ENCODE measurements around the gene DENND5B.
A peak's percentile ranks its signal among the peaks of the same experiment; 100 is the strongest.
"Not testable (repeated sequence)": the region's sequence is repeated elsewhere in the genome, so short reads cannot be mapped to it uniquely, and the experiment has no call there.

The DENND5B gene

DNA sequence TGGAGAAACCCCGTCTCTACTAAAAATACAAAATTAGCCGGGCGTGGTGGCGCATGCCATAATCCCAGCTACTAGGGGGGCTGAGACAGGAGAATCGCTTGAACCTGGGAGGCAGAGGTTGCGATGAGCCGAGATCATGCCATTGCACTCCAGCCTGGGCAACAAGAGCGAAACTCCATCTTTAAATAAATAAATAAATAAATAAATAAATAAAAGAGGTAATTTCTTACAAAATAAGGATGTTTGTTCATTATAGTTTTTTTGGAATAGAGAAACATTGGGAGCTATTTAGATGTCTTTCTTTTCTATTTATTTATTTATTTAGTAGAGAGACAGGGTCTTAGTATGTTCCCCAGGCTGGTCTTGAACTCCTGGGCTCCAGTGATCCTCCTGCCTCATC, 213.7 kb downstream of the DENND5B start:
- not testable (repeated sequence) for DNase-seq (ENCODE audit: low spot score)

DNA sequence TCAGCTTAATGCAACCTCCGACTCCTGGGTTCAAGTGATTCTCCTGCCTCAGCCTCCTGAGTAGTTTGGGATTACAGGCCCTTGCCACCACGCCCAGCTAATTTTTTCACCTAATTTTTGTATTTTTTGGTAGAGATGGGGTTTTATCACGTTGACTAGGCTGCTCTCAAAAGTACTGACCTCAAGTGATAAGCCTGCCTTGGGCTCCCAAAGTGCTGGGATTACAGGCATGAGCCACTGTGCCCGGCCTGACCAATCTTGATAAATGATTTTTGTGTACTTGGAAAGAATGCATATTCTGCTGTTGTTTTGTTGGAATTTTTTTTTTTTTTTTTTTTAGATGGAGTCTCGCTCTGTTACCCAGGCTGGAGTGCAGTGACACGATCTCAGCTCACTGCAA, 215.5 kb downstream of the DENND5B start:
- DNase-seq (ENCODE audit: low spot score), result not testable (repeated sequence)

DNA sequence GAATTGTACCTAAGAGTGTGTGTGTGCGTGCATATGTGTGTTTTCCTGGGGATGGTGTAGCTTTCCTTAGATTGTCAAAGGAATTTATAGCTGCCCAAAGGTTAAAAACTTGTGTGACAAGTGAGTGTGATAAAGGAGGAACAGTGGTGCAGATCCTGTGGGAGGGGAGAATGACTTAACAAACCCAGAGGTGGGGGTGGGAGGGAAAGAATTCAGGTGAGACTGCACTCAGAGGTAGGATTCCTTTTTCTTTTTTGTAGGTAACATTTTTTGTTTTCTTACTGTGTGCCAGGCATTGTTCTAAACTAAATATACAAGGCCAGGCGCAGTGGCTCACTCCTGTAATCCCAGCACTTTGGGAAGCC, 219.7 kb downstream of the DENND5B start:
- no peak for DNase-seq (ENCODE audit: low spot score)

DNA sequence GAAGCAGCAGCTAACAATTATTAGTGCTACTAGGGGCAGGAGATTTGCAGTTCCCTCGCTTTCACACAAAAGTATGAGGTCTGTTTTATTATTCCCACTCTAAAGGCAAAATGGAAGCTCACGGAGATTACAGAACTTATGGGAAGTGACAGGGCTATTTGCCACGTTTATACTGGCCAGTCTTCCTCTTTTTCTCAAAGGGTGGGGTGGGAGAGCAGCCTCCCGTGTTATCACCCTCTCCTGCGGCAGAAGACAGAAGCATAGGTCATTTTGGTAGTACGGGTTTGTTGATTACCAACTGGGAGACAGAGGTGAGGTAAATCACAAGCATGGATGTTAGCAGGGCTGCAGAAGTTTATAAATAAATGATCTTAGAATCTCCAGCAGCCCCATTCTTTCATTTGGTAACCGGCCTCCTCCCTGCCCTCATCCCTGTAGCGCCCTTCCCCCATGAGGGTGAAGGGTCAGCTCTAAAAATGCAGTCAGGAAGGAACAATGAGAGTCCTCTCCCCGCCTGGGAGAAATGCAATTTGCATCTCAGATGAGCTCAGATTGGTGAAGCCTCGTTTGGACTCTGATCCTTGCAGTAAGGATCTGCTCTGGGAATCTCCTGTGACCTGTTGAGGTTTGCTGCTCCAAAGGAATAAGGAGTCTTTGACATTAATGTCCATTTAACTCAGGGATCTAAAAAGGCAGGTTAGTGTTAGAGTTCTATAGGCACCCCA, 220.2 kb downstream of the DENND5B start:
- DNase-seq (ENCODE audit: low spot score), result no peak

DNA sequence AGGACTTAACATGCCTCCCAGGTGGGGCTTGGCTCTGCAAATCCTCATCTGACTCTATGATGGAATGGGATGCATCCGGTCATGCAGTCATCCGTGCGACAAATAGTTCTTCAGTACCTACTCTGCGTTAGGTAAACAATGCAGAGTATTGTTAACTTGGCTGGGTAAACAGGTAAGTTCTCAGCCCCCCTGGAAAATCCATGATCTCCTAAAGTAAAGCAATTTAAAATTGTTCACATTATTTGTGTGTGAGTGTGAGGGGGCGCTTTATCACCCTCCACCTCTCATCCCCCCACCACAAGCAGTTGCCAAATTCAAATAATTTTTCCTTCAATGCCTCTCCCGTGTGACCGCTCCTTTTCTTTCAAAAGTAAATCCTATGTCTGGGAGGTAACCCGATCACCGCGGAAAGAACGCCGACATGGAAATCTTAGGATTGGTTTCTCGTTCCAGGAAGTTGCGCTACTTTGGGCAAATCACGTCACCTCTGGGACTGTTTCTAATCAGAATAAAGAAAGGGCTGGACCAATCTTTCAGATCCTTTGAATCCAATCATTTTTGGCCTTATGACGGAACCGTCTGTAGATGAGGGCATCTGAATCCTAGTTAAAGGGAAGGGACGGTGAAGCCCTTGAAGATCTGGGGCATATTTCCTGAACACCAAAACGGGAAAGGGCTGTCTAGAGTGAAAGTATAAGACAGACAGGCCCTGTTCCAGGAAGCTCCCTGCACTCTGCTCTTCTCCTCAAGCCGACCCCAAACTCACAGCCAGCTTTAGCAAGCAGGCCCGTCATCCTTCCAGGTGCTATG, 221.0 kb downstream of the DENND5B start:
- DNase-seq (ENCODE audit: low spot score), result no peak

DNA sequence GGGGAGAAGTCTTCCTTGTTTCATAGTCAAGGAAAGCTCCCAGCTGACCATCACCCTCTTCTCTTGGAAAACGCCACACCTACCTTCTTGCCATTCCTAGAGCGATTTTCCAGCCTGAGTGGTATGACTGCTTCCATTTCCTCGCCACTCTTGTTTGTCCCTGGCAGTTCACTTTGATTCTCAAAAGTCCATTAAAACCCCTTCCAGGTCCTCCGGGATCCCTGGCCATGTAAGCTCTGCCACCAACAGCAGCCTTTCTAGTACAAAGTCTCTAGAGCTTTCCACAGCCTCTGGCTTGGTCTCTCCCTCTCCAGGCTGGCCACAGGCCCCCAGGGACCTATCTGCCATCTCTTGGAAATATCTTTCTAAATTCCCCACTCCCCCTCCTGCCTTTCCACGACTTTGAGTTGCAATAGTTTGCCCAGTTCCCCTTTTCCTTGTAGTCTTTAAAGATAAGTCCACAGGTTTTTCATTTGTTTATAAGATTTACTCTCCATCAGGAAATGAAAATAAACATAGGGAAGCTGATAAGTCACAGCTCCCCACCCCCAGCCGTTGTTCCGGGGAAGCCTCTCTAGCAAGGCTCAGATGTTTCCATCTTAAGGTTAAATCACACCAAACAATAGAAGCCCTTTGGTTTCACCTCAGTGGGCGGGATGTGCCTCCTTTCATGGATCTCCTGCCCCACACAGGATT, 222.1 kb downstream of the DENND5B start:
- DNase-seq (ENCODE audit: low spot score), result no peak

DNA sequence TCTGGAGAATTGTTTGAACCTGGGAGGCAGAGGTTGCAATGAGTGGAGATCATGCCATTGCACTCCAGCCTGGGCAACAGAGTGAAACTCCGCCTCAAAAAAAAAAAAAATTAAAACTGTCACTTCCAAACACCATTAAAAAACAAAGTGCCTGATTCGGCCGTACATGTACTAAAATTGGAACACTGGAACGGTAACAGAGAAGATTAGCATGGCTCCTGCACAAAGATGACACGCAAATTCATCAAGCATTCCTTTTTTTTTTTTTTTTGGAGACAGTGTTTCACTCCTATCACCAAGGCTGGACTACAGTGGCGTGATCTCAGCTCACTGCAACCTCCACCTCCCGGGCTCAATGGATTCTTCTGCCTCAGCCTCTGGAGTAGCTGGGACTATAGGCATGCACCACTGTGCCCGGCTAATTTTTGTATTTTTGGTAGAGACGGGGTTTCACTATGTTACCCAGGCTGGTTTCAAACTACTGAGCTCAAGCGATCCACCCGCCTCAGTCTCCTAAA, 224.8 kb downstream of the DENND5B start:
- DNase-seq (ENCODE audit: low spot score), result no peak

DNA sequence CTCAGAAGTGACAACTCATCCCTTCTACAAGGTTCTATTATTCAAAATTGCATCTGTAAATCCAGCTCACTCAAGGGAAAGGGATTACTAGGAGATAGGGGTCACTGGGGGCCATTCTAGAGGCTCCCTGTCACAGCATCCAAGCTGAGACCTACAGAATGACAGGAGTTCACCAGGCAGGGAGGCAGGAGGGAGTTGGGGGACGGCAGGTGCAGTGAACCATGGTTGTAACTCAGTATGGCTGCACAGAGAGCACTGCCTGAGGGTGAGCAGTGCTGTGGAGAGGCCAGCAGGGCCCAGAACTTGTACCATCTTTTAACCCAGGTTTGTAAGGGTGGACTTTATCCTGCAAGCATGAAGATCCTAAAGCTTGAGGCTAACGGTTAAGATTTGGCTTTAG, 227.1 kb downstream of the DENND5B start:
- DNase-seq (ENCODE audit: low spot score), result no peak

DNA sequence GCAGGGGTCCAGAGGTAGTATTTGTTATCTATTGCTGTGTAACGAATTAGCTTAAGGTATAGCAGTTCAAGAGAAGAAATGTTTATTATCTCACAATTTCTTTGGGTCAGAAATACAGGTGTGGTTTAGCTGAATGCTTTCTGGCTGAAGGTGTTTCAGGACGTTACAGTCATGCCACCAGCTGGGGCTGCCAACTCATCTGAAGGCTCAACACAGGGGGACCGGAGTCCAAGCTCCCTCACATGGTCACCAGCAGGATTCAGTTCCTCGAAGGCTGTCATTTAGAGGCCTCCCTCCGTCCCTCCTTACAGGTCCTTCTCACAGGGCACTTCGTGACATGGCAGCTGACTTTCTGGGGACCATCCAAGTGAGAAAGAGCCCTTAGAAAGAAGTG, 227.5 kb downstream of the DENND5B start:
- no peak for DNase-seq (ENCODE audit: low spot score)

DNA sequence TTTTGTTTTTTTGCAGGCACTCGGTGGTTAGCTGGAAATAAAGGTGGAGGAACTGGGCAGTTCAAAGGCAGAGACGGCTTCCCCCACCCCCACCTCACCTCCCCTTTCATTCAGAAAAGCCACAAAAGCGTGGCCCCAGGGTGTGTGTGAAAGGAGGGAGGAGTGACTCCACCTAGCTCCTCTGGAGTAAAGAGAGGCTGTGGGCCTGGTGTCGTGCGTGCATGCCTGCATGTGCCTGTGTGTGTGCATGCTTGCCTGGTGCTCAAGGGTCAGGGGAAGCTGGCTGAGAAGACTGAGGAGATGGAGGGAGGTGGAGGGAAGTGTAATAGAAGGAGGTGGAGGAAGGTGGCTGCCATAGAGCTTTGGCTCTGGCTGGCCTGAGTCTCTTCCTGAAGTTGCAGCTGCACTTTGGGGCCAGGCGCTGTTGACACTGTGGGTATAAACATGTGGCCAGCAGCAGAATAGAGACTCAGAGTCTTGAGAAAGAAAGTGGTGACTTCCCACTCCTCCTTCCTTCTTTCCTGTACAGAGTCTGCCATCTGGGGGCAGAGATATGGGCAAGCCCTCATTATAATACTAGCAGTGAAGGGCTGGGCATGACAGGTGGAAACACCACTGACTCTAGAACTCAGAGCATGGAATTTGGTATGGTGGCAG, 228.0 kb downstream of the DENND5B start:
- DNase-seq (ENCODE audit: low spot score), result peak; percentile 26

DNA sequence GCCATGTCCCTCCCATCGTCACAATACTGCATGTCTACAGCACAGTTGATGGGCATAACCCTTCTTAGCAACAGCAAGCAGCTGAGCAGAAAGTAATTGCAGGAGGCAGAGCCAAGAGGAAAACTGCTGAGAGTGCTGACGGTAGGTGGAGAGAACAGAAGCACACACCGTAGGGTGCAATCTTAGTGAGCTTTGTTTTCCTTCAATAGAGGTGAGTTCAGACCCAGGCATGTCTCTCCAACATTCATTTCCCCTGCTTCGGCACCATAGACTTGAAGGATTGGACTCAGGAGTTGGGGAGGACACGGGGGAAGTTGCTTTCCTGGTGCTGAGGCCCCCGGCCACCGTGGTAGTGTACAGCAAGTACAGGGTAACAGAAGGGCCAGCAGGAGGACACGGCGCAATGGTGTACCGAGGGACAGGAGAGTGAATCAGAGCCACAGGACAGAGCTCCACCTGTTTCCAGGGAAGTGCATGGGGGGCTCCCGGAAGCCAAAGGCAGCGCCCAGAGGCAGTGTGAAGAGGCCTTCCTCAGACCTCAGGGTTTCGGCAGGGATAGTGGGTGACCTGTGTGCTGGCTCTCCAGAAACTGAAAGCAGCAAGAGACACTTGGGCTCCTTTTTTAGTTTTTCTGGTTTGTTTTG, 228.7 kb downstream of the DENND5B start:
- DNase-seq (ENCODE audit: low spot score), result no peak

DNA sequence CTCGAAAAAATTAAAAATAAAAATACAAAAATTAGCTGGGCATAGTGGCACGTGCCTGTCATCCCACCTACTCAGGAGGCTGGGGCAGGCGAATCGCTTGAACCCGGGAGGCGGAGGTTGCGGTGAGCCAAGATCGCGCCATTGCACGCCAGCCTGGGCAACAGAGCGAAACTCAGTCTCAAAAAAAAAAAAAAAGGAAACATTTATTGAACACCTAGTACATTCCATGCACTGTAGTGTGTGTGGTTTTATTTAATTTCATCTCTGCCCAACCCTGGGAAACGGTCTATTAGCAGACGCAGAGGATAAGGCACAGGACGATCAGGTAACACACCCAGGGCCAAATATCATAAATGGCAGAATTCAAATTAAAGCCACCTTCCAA, 229.2 kb downstream of the DENND5B start:
- no peak for DNase-seq (ENCODE audit: low spot score)

DNA sequence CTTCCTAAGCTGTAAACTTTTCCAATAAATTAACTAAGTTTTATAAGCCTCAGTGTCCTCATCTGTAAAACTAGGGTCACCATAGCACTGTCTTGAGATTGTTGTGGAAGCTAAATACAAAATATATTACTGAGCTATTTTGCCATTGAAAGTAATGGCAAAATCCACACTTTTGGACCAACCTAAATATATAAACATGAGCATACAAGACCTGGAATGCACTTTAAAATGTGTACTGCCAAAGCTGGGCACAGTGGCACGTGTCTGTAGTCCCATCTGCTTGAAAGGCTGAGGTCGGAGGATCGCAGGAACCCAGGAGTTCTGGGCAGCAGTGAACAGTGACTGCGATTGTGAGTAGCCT, 235.2 kb downstream of the DENND5B start:
- no peak for DNase-seq (ENCODE audit: low spot score)

DNA sequence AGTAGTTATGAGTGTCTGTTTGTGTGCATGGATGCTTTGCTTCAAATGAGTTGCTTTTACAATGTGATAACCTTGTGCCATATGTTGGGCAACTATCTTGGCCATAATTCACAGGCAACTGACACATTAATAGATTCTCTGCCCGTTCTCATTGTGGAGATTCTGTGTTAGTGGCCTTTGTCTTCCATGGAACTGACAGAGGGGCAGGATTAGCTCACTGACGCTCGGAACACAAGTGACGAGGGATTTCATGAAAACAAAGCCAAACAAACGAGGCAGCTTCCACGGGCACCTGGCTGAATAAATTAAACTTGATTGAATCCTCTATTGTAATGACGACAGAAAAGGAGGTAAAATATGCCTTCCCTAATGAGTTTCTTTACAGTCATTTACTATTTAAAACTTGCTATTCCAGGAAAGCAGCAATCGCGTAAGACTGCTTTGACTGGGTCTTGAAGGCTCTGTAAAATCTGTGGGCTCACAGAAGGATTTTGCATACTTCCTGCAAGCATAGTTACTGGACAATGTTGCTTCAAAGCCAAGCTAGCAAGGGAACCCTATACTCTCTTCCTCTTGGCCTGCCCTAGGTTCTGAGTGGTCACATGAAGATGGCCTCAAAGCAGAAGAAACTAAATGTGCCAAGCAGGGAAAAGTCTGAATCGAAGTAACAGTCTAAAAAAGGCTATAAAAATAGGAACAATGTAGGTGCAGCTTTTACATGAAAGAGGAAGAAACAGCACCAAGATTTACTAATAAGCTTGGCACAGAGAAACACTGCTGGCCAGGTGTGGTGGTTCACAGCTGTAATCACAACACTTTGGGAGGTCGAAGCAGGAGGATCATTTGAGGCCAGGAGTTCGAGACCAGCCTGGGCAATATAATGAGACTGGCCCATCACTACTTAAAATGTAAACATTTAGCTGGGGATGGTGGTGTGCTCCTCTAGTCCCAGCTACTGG, 236.9 kb downstream of the DENND5B start:
- DNase-seq (ENCODE audit: low spot score), result peak; percentile 55

DNA sequence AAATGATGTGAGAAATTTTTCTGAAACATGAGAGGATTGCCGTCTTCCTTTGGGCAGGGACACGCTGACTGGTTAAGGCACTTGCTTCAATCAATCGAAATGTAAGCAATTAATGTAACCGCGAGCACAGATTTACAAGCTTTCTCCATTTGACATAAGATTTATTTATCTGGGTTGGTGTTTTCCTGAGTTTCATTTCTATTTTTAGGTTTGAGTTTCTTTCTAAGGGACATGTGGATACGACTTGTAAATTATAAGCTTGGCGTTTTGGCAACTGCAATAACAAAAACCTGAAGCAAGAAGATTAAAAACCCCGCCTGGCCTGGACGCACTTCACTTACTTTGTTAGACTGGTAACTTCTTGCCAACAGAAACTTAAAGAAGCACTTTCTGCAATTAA, 244.7 kb downstream of the DENND5B start:
- no peak for DNase-seq (ENCODE audit: low spot score)

DNA sequence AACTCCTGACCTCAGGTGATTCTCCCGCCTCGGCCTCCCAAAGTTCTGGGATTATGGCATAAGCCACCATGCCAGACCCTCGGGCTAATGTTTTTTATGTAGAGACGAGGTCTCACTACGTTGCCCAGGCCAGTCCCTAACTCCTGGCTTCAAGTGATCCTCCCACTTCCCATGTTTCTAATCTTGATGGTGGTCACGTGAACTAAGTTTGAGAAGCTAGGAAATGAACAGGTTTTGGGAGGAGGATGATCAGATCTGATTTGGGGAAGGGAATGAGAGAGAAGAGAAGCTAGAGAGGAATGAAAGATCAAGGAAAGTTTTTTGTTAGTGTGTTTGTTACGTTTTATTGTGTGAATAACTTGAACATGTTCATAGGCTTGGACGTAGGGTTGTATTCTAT, 247.8 kb downstream of the DENND5B start:
- no peak for DNase-seq (ENCODE audit: low spot score)

DNA sequence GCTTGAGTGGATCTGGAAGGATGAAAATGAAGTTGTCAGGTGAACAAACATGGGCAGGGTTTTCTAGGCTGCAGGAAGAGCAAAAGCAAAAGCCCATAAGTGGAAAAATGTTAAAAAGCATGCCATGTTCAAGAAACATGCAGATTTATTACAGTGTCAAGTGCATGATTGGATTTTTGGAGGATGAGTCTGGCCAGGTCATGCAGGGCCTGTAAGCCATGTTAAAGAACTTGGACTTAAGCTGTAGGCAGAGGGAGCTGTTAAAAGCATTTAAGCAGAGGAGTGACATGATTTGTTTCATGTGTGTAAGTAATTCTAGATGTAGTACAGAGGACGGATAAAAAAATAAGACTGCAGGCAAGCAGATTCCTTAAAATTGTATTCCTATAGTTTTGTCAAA, 248.7 kb downstream of the DENND5B start:
- no peak for DNase-seq (ENCODE audit: low spot score)

DNA sequence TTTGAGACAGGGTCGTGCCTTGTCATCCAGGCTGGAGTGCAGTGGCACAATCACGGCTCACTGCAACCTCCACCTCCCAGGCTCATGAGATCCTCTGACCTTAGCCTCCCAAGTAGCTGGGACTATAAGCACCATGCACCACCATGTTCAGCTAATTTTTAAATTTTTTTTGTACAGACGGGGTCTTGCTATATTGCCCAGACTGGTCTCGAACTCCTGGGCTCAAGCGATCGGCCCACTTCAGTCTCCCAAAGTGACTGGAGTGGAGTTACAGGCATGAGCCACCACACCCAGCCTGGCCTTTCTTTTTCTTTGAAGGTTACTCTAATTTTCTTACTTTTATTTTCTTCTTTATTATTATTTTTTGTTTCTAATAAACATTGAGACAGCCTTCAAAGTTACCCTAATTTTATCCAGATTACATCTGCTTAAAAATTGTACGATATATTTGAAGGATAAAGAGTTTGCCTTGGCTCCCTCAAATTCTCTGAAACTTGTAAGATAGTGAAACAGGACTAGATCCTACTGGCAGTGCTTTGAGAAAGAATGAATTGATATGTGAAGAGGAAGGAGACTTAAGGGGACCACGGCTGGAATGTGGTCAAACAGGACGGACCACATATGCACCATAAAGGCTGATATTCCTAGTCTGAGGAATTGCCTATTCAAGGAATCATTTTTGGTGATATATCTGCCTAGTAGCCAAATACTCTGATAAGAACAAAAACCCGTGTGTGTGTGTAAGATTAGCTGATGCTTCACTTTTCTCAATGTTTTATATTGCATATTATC, 250.9 kb downstream of the DENND5B start:
- no peak for DNase-seq (ENCODE audit: low spot score)

DNA sequence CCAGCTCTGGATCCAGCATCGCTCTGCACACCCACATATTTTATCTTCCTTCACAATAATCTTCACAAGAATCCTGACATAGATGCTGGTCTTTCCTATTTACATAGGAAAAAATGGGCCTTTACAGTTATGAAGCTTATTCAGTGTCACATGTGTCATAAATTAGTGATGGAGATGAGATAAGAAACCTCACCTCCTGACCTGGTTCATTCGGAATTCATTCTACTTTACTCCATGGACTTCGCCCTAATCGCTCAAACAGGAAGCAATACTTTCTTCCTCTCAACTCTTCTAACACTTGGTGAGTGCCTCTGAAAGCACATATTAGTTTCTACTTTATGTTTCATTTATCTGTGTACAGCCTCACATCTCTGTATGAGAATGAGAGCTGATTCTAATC, 253.0 kb downstream of the DENND5B start:
- no peak for DNase-seq (ENCODE audit: low spot score)
